T-helper 1 cell treated with Interleukin-12 subunit alpha and Interleukin-12 subunit beta and Interleukin-4 antibody, amounts not matched to agents 30 μg/mL and 1 μg/mL, for 36 hours (primary cell): ENCODE measurements around the gene PABPN1L.

Experiments
- H3K27ac Mint-ChIP-seq: one replicate; pipeline ENCODE4 v1.8.0; 2021; ENCODE audit warnings: mild to moderate bottlenecking, mixed read lengths
- H3K27me3 Mint-ChIP-seq: one replicate; pipeline ENCODE4 v1.8.0; 2021; ENCODE audit warnings: low read depth, mixed read lengths
- H3K36me3 Mint-ChIP-seq: one replicate; pipeline ENCODE4 v1.8.0; 2021; ENCODE audit warnings: low read depth, mixed read lengths
- H3K4me1 Mint-ChIP-seq: one replicate; pipeline ENCODE4 v1.8.0; 2021; ENCODE audit warnings: low read depth, mixed read lengths
- H3K4me3 Mint-ChIP-seq: one replicate; pipeline ENCODE4 v1.8.0; 2021; ENCODE audit warnings: mild to moderate bottlenecking, moderate library complexity, mixed read lengths
- H3K9me3 Mint-ChIP-seq: one replicate; pipeline ENCODE4 v1.8.0; 2021; ENCODE audit warnings: mixed read lengths

PABPN1L gene

DNA sequence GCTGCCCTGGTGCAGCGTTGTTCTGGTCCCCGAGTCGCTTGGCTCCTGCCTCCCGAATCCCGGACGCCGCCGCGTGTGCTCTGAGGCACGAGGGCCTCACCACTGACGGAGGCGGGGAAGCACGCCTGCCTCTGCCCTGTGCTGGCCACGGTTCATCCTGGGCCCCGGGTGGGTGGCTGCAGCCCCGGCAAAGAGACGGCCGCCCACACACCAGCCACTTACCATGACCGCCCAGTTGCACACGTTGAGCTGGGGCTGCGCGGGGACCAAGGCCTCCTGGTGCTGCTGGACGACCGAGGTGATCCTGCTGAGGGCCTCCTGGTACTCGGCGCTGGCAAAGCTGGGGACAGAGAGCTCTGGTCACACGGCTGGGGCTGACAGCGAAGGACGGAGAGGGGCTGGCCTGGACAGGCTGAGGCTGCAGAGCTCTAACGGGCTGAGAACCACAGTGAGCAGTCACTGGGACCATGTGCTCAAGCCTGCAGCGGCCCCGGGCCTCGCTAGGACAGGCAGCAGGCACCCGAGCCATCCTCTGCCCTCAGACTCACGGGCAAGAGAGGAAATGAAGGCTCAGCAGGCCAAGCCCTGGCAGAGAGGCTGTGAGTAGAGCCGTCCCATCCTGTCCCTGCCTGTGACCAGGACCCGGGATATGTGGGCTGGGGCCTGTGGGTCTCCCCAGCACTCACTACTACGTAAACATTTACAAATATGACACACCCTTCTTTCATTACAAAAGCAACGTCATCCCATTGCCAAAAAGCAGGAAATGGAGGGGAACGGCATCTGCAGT is 48.5 kb downstream of the PABPN1L start:
- Mint-ChIP-seq H3K27ac (no peak overlapping the region), H3K4me3 (no peak overlapping the region), H3K4me1 (no peaks in the 10 kb centered on the region), H3K27me3 (no peaks in the 10 kb centered on the region), H3K9me3 (no peaks in the 10 kb centered on the region), H3K36me3 (no peaks in the 10 kb centered on the region)

DNA sequence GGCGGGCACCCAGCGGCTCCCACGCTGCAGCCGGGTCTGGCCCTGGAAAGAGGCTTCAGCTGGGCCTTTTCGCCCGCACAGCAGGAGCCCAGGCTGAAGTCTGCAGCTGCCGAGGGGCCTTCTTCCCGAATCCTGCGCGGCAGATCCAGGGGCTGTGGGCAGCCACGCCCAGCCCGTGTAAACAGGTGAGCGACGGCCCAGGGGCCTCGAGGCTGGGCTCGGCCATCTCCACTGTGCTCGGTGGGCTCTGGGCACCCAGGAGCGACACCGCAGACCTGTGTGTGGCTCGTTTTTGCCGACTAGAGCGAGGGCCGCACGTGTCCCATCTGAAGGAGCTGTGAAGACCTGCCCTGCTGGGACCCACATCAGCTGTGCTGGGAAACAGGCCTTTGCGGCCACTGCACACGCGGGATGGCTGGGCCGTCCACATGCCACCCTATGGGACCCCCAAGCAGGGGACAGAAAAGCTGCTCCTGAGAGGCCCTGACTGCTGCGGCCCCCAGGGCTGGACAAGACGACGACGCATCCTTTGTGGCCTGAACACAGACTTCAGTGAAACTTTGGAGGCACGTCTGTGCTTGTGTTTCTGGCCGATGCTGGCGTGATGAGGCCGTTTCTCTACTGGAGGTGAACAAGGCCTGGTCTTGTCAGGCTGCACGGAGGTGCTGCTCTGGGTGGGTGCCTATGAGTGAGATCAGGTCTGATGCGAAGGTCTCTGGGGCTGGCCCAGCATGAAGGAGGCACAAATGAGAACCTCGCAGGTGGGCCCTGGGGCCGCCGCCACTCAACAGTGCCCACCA is 49.5 kb downstream of the PABPN1L start:
- no peaks in the 10 kb centered on the region for H3K9me3 Mint-ChIP-seq
- H3K36me3 Mint-ChIP-seq = no peaks in the 10 kb centered on the region
- no peaks in the 10 kb centered on the region for H3K27me3 Mint-ChIP-seq
- H3K4me3 Mint-ChIP-seq = no peak overlapping the region
- H3K27ac Mint-ChIP-seq = no peak overlapping the region
- H3K4me1 Mint-ChIP-seq = peaks cover under 1% of the 10 kb centered on the region

DNA sequence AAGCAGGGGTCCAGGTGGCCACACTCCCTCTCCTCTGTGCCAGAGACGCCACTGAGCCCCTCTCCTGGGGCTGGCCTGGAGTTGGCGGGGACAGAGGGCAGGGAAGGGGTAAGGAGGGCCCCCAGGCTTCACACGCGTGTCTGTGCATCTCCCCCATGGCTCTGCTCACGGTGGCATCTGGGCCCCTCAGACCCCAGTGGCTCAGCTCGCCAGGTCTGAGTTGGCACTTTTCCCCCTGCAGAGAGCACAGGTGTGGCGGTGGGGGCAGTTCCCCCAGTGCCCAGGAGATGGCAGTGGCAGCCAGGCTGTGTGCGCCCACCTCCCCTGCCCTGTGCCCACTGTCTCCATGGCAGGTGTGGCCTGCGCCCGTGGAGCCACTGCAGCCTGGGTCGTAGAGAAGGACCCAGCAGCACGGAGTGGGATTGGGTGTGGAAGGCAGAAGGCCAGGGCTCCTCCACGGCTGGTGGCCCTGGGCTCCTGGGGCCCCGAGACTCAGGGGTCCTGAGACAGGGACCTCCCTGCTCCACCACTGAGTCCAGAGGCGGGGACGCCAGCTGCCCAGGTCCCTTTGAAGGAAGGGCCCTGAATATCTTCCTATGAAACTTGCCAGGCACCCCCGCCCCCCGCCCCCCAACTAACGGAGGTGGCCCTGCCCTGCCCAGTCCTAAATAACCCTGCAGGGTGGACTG is 50.4 kb downstream of the PABPN1L start:
- Mint-ChIP-seq H3K36me3 (no peaks in the 10 kb centered on the region), H3K4me3 (no peak overlapping the region), H3K27me3 (no peaks in the 10 kb centered on the region), H3K4me1 (peaks cover 2% of the 10 kb centered on the region), H3K27ac (no peak overlapping the region), H3K9me3 (no peaks in the 10 kb centered on the region)

DNA sequence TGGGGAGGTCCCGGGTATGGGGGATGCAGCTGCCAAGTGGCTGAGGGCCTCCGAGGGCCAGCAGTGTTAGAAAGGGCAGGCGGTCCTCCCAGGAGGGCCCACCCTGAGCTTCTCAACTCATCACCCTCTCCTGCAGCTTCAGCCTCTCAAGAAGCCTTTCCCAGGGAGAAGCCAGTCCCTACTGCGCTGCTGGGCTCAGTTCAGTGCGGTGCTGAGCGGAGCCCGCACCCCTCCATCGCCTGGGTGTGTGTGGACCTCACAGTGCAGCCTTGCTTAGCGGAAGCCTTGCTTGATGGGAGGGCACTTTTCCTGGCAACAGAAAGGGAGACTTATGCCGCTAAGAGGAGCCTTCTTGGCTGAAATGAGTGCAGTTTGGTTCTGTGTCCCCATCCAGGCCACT is 51.2 kb downstream of the PABPN1L start:
- H3K4me3 Mint-ChIP-seq = no peak overlapping the region
- peaks cover 2% of the 10 kb centered on the region for H3K4me1 Mint-ChIP-seq
- H3K9me3 Mint-ChIP-seq = no peaks in the 10 kb centered on the region
- H3K27me3 Mint-ChIP-seq = no peaks in the 10 kb centered on the region
- no peak overlapping the region for H3K27ac Mint-ChIP-seq
- no peaks in the 10 kb centered on the region for H3K36me3 Mint-ChIP-seq

DNA sequence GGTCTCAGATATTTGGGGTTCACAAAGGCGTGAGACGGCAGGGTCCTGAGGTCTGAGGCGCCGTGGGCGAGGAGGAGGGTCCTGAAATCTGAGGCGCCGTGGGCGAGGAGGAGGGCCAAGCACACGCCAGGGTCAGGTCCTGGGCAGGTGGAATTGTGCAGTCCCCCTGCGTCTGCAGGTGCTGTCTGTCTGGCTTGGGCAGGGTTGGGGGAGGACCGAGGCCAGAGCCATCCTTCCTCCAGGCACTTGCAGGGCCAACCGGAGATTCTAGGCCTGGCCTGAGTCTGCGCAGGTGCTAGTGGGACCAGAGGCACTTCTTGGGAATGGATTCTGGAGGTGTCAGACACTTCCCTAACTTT is 52.3 kb downstream of the PABPN1L start:
- no peaks in the 10 kb centered on the region for H3K9me3 Mint-ChIP-seq
- H3K27ac Mint-ChIP-seq = no peak overlapping the region
- H3K36me3 Mint-ChIP-seq = no peaks in the 10 kb centered on the region
- peaks cover 9% of the 10 kb centered on the region for H3K4me1 Mint-ChIP-seq
- no peak overlapping the region for H3K4me3 Mint-ChIP-seq
- H3K27me3 Mint-ChIP-seq = no peaks in the 10 kb centered on the region
